Dedifferentiated amniotic fluid mesenchymal stem cell (primary cell): Measurements from ENCODE around the gene CD101.
A peak's percentile ranks its signal among the peaks of the same experiment; 100 is the strongest.

Experiments
- DNase-seq: peaks from one replicate; pipeline ENCODE4 v3.0.0-alpha.2; 2016; ENCODE audit errors: extremely low spot score

Gene CD101

DNA sequence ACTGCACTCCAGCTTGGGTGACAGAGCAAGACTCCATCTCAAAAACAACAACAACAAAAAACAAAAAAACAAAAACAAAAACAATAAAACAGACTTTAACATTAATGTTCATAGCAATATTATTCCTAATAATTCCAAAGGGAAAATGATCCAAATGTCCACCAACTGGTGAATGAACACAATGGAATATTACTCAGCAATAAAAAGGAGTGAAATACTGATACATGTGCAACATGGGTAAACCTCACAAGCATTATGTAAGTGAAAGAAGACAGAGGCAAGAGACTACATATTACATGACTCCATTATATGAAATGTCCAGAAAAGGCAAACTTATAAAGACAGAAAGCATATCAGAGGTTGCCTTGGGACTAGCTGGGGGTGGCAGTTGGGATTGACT lies 52.5 kb downstream of the CD101 start:
- no peak for DNase-seq

- DNase-seq = no peak
Measured at GRCh38 chr1:117058810-117059209, 57.2 kb downstream of the CD101 start.

- DNase-seq = no peak
Measured at GRCh38 chr1:117059334-117059677, 57.7 kb downstream of the CD101 start.

GRCh38 chr1:117059678-117060440 lies 58.3 kb downstream of the CD101 start, which contains the start of gene TTF2:
Gene TTF2 (plus strand): TSS chr1:117060326. CDS start chr1:117060347, 21 bp downstream.
- peak; percentile 97 for DNase-seq

DNA sequence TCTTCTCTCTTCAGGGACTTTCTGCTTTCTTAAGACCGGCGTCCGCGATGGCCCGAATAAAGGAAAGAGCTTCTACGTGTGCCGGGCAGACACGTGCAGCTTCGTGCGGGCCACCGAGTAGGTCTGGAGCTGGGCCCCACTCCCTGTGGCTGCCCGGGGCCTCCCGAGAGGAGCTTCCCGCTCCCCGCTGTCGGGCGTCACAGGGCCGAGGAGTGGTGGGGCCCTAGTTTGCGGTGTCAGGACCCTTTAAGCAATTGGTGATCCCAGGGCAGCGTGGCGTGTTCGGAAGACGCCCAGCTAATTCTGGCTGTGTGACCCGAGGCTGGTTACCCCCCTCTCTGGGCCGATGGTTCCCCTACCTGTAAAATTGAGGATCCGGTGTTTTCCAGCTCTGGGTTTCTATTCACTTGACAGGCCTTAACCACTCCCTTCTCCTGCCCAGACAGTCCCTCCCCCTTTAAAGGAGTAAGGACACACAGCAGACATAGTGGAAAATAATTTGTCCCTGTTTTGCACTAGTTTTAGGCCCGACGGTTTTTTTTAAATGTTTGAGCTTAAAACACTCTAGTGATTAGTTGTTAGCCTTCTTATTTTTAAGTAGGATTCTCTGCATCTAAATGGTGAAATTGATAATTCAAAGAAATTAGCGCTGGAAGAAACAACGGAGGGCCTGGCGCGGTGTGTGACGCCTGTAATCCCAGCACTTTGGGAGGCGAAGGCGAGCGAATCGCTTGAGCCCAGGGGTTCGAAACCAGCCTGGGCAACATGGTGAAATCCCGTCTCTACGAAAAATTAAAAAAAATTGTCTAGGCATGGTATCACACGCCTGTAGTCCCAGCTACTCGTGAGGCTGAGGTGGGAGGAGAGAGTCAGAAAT lies 59.1 kb downstream of the CD101 start:
- no peak for DNase-seq

- DNase-seq = peak; percentile 24
Measured at GRCh38 chr1:117061986-117062415, 60.4 kb downstream of the CD101 start.

DNA sequence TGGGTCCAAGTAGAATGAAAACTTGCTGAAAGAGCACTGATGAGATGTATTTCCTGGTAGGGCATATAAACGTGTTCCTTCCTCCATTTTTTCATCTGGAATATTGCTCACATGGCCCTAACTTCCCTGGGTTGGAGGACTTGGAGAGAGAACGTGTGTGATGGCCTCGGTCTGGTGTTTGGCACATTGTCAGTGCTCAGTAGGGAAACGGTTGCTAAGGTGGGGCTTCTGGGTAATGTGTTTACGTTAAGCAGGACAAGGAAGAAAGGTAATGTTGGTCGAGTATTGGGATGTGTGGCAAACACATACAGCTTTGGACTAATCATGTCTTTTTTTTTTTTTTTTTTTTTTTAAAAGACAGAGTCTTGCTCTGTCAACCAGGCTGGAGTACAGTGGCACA lies 64.8 kb downstream of the CD101 start:
- no peak for DNase-seq

GRCh38 chr1:117067533-117068370 lies 66.2 kb downstream of the CD101 start:
- DNase-seq = peak; percentile 61

- no peak for DNase-seq
Measured at GRCh38 chr1:117068580-117068979, 67.0 kb downstream of the CD101 start.

DNA sequence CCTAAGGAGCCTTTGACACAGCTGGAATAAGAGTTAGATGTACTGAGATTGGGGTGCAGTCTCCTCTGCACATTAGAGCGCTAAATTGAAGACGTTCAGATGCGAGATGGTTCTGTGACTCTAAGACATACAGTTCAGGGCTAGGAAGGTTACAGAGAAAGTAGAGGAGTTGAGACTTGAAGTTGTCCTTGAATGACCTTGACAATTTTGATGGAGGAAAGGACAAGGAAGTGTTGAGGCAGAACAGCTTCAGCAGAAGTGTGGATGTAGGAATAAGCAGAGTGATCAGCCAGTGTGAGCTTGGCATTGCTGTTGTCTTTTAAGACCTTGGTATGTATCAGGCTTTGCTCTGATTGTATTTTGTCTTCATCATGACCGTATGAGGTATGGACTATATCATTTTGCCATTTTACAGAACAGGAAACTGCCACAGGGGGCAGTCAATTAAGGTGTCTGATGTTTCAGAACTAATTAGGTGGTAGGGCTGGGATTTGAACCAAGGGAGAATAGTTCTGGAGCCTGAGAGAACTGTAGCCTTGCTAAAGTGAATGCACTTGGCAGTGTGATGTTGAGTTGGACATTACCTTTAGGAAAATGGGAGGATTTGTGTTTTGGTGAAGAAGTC lies 67.8 kb downstream of the CD101 start:
- no peak for DNase-seq

GRCh38 chr1:117070124-117070523 lies 68.6 kb downstream of the CD101 start:
- no peak for DNase-seq

- no peak for DNase-seq
Measured at GRCh38 chr1:117076648-117077047, 75.1 kb downstream of the CD101 start.

DNA sequence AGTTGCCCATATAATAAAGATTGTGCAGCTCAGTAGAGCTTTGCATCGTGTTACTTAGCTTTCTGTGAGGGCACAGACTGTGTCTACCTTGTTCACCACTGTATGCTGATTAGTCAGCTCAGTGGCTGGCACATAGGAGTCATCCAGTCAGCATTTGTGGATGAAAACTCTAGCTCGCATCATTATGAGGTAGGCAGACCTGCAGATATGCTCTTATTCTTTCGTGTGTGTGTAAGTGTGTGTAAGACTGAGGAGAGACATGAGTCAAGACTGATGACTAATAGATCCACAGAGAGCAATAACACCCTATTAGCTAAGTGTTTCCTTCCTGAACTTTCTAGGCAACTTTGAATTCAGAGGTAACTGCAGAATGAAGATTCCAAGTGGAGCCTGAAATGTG lies 75.7 kb downstream of the CD101 start:
- DNase-seq = peak; percentile 51

GRCh38 chr1:117079737-117080136 lies 78.2 kb downstream of the CD101 start:
- no peak for DNase-seq

GRCh38 chr1:117084231-117084630 lies 82.7 kb downstream of the CD101 start:
- DNase-seq = no peak
